Thyroid gland (tissue), 4 donors: ENCODE results near the gene C16orf86.

Source experiments
- POLR2A ChIP-seq, 2 donors: fragments of 450-650 bp; IDR thresholded peaks; one replicate each; pipeline ENCODE4 v1.6.1; 2017; ENCODE audit warnings: antibody characterized with exemption in 2 of 2, mild to moderate bottlenecking in 2 of 2, moderate library complexity in 1 of 2
- TF ChIP-seq, protein P1 (sequence below), 6 experiments: fragments of 200-600 bp in 3 of 6; fragments of 450-650 bp in 3 of 6; sonication (generic) in 3 of 6; IDR thresholded peaks; one replicate each; pipeline ENCODE4 v1.5.1; 2016 to 2019; ENCODE audit warnings: antibody characterized with exemption in 6 of 6, mild to moderate bottlenecking in 2 of 6, inconsistent platforms in 1 of 6, moderate library complexity in 1 of 6

DNA sequence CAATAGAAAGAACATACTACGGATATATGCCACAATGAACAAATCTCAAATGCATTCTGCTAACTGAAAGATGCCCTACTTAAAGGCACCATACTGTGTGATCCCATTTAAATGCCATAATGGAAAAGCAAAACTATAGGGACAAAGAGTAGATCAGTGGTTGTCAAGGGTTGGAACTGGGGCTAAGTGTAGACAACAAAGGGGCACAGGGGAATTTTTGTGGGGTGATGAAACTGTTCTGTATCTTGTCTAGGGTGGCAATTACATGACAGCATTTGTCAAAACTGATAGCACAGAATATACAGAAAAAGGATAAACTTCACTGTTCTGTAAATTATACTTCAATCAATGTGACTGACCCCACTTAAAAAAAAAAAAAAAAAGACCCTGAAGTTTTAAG, 34.8 kb downstream of the C16orf86 start:
- TF ChIP-seq, protein P1, sequence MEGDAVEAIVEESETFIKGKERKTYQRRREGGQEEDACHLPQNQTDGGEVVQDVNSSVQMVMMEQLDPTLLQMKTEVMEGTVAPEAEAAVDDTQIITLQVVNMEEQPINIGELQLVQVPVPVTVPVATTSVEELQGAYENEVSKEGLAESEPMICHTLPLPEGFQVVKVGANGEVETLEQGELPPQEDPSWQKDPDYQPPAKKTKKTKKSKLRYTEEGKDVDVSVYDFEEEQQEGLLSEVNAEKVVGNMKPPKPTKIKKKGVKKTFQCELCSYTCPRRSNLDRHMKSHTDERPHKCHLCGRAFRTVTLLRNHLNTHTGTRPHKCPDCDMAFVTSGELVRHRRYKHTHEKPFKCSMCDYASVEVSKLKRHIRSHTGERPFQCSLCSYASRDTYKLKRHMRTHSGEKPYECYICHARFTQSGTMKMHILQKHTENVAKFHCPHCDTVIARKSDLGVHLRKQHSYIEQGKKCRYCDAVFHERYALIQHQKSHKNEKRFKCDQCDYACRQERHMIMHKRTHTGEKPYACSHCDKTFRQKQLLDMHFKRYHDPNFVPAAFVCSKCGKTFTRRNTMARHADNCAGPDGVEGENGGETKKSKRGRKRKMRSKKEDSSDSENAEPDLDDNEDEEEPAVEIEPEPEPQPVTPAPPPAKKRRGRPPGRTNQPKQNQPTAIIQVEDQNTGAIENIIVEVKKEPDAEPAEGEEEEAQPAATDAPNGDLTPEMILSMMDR (IDR thresholded peaks at IDR 0.05) = no peak
- no peak for TF ChIP-seq POLR2A (IDR thresholded peaks at IDR 0.05)
